HepG2 (cell line): Measurements from ENCODE around the gene SMIM36. TPM values are rescaled to one million over a fixed set of nuclear protein-coding genes. Genes with fewer than 3 reads are reported as not detected.
A peak's percentile ranks its signal among the peaks of the same experiment; 100 is the strongest.

ENCODE experiments used
- AHR ChIP-seq: IDR thresholded peaks from 2 replicates; pipeline ENCODE4 v1.6.1; 2018; ENCODE audit warnings: missing genetic modification reagents, missing compliant biosample characterization
- CHD4 ChIP-seq: fragments of 200-600 bp; sonication (generic); IDR thresholded peaks from 2 replicates; pipeline ENCODE4 v1.7.0; 2017; ENCODE audit warnings: mild to moderate bottlenecking, low read length, borderline replicate concordance
- DDIT3 ChIP-seq: sonication (generic); formaldehyde crosslinking; IDR thresholded peaks from 2 replicates; pipeline ENCODE4 v1.4.0; 2020; ENCODE audit warnings: mild to moderate bottlenecking, missing genetic modification reagents
- EEA1 ChIP-seq: sonication (generic); formaldehyde crosslinking; IDR thresholded peaks from 2 replicates; pipeline ENCODE4 v1.5.1; 2020; ENCODE audit warnings: mild to moderate bottlenecking, missing genetic modification reagents, borderline replicate concordance
- GATAD1 ChIP-seq: IDR thresholded peaks from 2 replicates; pipeline ENCODE4 v1.6.1; 2016; ENCODE audit warnings: missing genetic modification reagents, missing compliant biosample characterization
- HOXA9 ChIP-seq: sonication (generic); formaldehyde crosslinking; IDR thresholded peaks from 2 replicates; pipeline ENCODE4 v1.8.1; 2022; ENCODE audit warnings: missing genetic modification reagents, mild to moderate bottlenecking, moderate library complexity, borderline replicate concordance
- KAT8 ChIP-seq: IDR thresholded peaks from 2 replicates; pipeline ENCODE4 v1.6.1; 2016; ENCODE audit warnings: missing genetic modification reagents, missing compliant biosample characterization
- KDM2A ChIP-seq: sonication (generic); formaldehyde crosslinking; IDR thresholded peaks from 2 replicates; pipeline ENCODE4 v1.4.0; 2020; ENCODE audit warnings: low read depth, missing genetic modification reagents, borderline replicate concordance
- NCOR1 ChIP-seq: fragments of 200-600 bp; sonication (generic); IDR thresholded peaks from 2 replicates; pipeline ENCODE4 v1.7.0; 2017; ENCODE audit warnings: antibody characterized with exemption, low read length, borderline replicate concordance
- NFKBIZ ChIP-seq: IDR thresholded peaks from 2 replicates; pipeline ENCODE4 v1.6.1; 2018; ENCODE audit warnings: missing genetic modification reagents, missing compliant biosample characterization
- RCOR2 ChIP-seq: IDR thresholded peaks from 2 replicates; pipeline ENCODE4 v1.6.1; 2016; ENCODE audit warnings: missing biosample characterization, missing genetic modification reagents
- ZFY ChIP-seq: sonication (generic); formaldehyde crosslinking; IDR thresholded peaks from 2 replicates; pipeline ENCODE4 v1.4.0; 2020; ENCODE audit warnings: missing genetic modification reagents
- ZNF431 ChIP-seq: sonication (generic); formaldehyde crosslinking; IDR thresholded peaks from 2 replicates; pipeline ENCODE4 v1.9.0; 2022; ENCODE audit warnings: missing genetic modification reagents, low read depth, mild to moderate bottlenecking, borderline replicate concordance
- ZNF720 ChIP-seq: sonication (generic); formaldehyde crosslinking; IDR thresholded peaks from 2 replicates; pipeline ENCODE4 v1.4.0; 2020; ENCODE audit warnings: missing genetic modification reagents
- ZSCAN29 ChIP-seq: sonication (generic); formaldehyde crosslinking; conservative IDR thresholded peaks from 2 replicates; pipeline ENCODE4 v1.4.0; 2020; ENCODE audit warnings: mild to moderate bottlenecking, missing genetic modification reagents
- polyA plus RNA-seq, 8 experiments: library from polyadenylated mRNA; depleted of rRNA in 3 of 8; stranded (reverse) in 7 of 8; unstranded in 1 of 8; fragments of >200 nt; fragmentation: Illumina TruSeq in 4 of 8; extraction: Trizol in 4 of 8; gene quantifications; 2 replicates each; pipeline versions ENCODE4 v1.2.1 to v1.2.3, GENCODE V29; 2011 to 2016; ENCODE audit warnings: low read depth in 4 of 8, missing spikeins in 1 of 8, mixed read lengths in 1 of 8; ENCODE audit not compliant: insufficient read depth in 1 of 8
- total RNA-seq, 5 experiments: library from RNA; depleted of rRNA; stranded (reverse); fragments of >200 nt; fragmentation: Illumina TruSeq; extraction: Trizol; gene quantifications; 2 replicates each; pipeline ENCODE4 v1.2.3, GENCODE V29; 2016; ENCODE audit warnings: low read depth in 1 of 5
- TF ChIP-seq, protein P1 (sequence below), 2 experiments: fragments of 450-650 bp in 1 of 2; sonication (generic) in 1 of 2; formaldehyde crosslinking in 1 of 2; IDR thresholded peaks; 2 replicates each; pipeline versions ENCODE4 v1.6.1 to v1.8.0; 2016 to 2022; ENCODE audit warnings: antibody characterized with exemption in 1 of 2, mild to moderate bottlenecking in 1 of 2, missing genetic modification reagents in 1 of 2
- TF ChIP-seq, protein P2 (sequence below): sonication (generic); formaldehyde crosslinking; IDR thresholded peaks from 2 replicates; pipeline ENCODE4 v1.8.0; 2022; ENCODE audit warnings: mild to moderate bottlenecking, missing genetic modification reagents, borderline replicate concordance

SMIM36 gene
- total and polyA plus RNA-seq, 2 of the 13 experiments (the other 11 are each of a cell fraction or from before 2014, with no cell fraction given), result not detected

GRCh38 chr17:55444471-55445441, 66.5 kb downstream of the SMIM36 start (continued):
- TF ChIP-seq, protein P1, sequence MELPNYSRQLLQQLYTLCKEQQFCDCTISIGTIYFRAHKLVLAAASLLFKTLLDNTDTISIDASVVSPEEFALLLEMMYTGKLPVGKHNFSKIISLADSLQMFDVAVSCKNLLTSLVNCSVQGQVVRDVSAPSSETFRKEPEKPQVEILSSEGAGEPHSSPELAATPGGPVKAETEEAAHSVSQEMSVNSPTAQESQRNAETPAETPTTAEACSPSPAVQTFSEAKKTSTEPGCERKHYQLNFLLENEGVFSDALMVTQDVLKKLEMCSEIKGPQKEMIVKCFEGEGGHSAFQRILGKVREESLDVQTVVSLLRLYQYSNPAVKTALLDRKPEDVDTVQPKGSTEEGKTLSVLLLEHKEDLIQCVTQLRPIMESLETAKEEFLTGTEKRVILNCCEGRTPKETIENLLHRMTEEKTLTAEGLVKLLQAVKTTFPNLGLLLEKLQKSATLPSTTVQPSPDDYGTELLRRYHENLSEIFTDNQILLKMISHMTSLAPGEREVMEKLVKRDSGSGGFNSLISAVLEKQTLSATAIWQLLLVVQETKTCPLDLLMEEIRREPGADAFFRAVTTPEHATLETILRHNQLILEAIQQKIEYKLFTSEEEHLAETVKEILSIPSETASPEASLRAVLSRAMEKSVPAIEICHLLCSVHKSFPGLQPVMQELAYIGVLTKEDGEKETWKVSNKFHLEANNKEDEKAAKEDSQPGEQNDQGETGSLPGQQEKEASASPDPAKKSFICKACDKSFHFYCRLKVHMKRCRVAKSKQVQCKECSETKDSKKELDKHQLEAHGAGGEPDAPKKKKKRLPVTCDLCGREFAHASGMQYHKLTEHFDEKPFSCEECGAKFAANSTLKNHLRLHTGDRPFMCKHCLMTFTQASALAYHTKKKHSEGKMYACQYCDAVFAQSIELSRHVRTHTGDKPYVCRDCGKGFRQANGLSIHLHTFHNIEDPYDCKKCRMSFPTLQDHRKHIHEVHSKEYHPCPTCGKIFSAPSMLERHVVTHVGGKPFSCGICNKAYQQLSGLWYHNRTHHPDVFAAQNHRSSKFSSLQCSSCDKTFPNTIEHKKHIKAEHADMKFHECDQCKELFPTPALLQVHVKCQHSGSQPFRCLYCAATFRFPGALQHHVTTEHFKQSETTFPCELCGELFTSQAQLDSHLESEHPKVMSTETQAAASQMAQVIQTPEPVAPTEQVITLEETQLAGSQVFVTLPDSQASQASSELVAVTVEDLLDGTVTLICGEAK (IDR thresholded peaks at IDR 0.05), result no peak
- TF ChIP-seq, protein P1 (CRISPR knock-in tag; IDR thresholded peaks at IDR 0.05), result 0 out of 2 replicates have a peak, but pooled peaks have one; percentile 48
- TF ChIP-seq ZFY (CRISPR knock-in tag) (no peak), ZSCAN29 (CRISPR knock-in tag) (no peak), CHD4 (peak; percentile 86; the same call in 1 of the 2 replicates), RCOR2 (CRISPR knock-in tag) (no peak; the same call in 1 of the 2 replicates), NFKBIZ (CRISPR knock-in tag) (0 out of 2 replicates have a peak, but pooled peaks have one; percentile 62), EEA1 (no peak), KDM2A (CRISPR knock-in tag) (no peak), AHR (CRISPR knock-in tag) (no peak), KAT8 (CRISPR knock-in tag) (peak; percentile 78), GATAD1 (CRISPR knock-in tag) (0 out of 2 replicates have a peak, but pooled peaks have one; percentile 7), DDIT3 (CRISPR knock-in tag) (no peak), HOXA9 (CRISPR knock-in tag) (no peak), ZNF720 (no peak), ZNF431 (0 out of 2 replicates have a peak, but pooled peaks have one; percentile 46), NCOR1 (peak; percentile 78)
- TF ChIP-seq, protein P2, sequence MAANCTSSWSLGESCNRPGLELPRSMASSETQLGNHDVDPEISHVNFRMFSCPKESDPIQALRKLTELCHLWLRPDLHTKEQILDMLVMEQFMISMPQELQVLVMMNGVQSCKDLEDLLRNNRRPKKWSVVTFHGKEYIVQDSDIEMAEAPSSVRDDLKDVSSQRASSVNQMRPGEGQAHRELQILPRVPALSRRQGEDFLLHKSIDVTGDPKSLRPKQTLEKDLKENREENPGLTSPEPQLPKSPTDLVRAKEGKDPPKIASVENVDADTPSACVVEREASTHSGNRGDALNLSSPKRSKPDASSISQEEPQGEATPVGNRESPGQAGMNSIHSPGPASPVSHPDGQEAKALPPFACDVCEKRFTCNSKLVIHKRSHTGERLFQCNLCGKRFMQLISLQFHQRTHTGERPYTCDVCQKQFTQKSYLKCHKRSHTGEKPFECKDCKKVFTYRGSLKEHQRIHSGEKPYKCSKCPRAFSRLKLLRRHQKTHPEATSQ (CRISPR knock-in tag), result peak; percentile 30; the same call in 1 of the 2 replicates
